Tibial artery (tissue), 4 donors: ENCODE results near the gene RABGAP1L.
"Not testable (repeated sequence)": the region's sequence is repeated elsewhere in the genome, so short reads cannot be mapped to it uniquely, and the experiment has no call there.

Source experiments
- DNase-seq, 2 donors: peaks; one replicate each; pipeline ENCODE4 v3.0.0-alpha.2; 2019
- H3K27ac ChIP-seq, 2 donors: fragments of 200-600 bp; sonication (generic) in 1 of 2; 1 replicate in 1 of 2; 2 replicates in 1 of 2; pipeline ENCODE4 v1.5.1; 2018 to 2019; ENCODE audit warnings: mild to moderate bottlenecking in 1 of 2
- H3K27me3 ChIP-seq, 2 donors: fragments of 200-600 bp; sonication (generic) in 1 of 2; one replicate each; pipeline versions ENCODE4 v1.5.1 to v1.6.0; 2016 to 2019
- H3K36me3 ChIP-seq, 3 donors: fragments of 200-600 bp; sonication (generic) in 2 of 3; one replicate each; pipeline ENCODE4 v1.5.1; 2016 to 2019; ENCODE audit warnings: mild to moderate bottlenecking in 2 of 3
- H3K4me1 ChIP-seq, 4 donors: fragments of 200-600 bp; sonication (generic) in 2 of 4; 1 replicate in 3 of 4; 2 replicates in 1 of 4; pipeline ENCODE4 v1.5.1; 2016 to 2019
- H3K4me3 ChIP-seq, 2 donors: fragments of 200-600 bp; sonication (generic) in 1 of 2; 1 replicate in 1 of 2; 2 replicates in 1 of 2; pipeline ENCODE4 v1.5.1; 2018 to 2019; ENCODE audit warnings: mild to moderate bottlenecking in 2 of 2
- H3K9me3 ChIP-seq, 3 donors: fragments of 200-600 bp; sonication (generic) in 1 of 3; one replicate each; pipeline ENCODE4 v1.5.1; 2016 to 2019
- intact Hi-C: fragments of 100-400 bp; cut with DNase I; formaldehyde crosslinking; loops from one replicate; pipeline ENCODE4 v1.15.0; 2023; ENCODE audit warnings: low total_unique reads
- TF ChIP-seq, protein P1 (sequence below), 2 experiments: fragments of 200-600 bp in 1 of 2; fragments of 450-650 bp in 1 of 2; IDR thresholded peaks; one replicate each; pipeline ENCODE4 v1.5.1; 2017 to 2019; ENCODE audit warnings: antibody characterized with exemption in 2 of 2, mild to moderate bottlenecking in 1 of 2, moderate library complexity in 1 of 2

RABGAP1L gene

GRCh38 chr1:174584071-174584470 is 424.8 kb downstream of the RABGAP1L start:
- no peak for DNase-seq
- peaks cover 0 to 20% (median 0%) of the 10 kb centered on the region in 3 donors for H3K9me3 ChIP-seq
- no peaks in the 10 kb centered on the region for H3K4me1 ChIP-seq
- no peak overlapping the region for H3K4me3 ChIP-seq
- intact Hi-C loops = no loop called here
- no peaks in the 10 kb centered on the region for H3K27me3 ChIP-seq
- TF ChIP-seq, protein P1, sequence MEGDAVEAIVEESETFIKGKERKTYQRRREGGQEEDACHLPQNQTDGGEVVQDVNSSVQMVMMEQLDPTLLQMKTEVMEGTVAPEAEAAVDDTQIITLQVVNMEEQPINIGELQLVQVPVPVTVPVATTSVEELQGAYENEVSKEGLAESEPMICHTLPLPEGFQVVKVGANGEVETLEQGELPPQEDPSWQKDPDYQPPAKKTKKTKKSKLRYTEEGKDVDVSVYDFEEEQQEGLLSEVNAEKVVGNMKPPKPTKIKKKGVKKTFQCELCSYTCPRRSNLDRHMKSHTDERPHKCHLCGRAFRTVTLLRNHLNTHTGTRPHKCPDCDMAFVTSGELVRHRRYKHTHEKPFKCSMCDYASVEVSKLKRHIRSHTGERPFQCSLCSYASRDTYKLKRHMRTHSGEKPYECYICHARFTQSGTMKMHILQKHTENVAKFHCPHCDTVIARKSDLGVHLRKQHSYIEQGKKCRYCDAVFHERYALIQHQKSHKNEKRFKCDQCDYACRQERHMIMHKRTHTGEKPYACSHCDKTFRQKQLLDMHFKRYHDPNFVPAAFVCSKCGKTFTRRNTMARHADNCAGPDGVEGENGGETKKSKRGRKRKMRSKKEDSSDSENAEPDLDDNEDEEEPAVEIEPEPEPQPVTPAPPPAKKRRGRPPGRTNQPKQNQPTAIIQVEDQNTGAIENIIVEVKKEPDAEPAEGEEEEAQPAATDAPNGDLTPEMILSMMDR (IDR thresholded peaks at IDR 0.05) = no peak
- H3K36me3 ChIP-seq = peaks cover 0 to 20% (median 0%) of the 10 kb centered on the region in 3 donors
- no peak overlapping the region for H3K27ac ChIP-seq

DNA sequence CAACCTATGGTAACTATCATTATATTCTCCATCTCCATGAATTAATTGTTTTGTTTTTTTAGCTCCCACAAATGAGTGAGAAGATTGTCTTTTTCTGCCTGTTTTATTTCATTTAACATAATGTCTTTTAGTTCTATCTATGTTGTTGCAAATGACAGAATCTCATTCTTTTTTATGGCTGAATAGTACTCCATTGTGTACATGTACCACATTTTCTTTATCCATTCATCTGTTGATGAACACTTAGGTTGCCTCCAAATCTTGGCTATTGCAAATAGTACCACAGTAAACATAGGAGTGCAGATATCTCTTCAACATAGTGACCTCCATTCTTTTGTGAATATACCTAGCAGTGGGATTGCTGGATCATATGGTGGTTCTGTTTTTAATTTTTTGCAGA is 429.3 kb downstream of the RABGAP1L start:
- DNase-seq, H3K4me3 ChIP-seq, H3K27me3 ChIP-seq, H3K4me1 ChIP-seq, intact Hi-C loops, H3K27ac ChIP-seq: not testable (repeated sequence)
- Histone ChIP-seq H3K36me3 (peaks cover 0 to 20% (median 0%) of the 10 kb centered on the region in 3 donors), H3K9me3 (peaks cover 0 to 23% (median 0%) of the 10 kb centered on the region in 3 donors)

DNA sequence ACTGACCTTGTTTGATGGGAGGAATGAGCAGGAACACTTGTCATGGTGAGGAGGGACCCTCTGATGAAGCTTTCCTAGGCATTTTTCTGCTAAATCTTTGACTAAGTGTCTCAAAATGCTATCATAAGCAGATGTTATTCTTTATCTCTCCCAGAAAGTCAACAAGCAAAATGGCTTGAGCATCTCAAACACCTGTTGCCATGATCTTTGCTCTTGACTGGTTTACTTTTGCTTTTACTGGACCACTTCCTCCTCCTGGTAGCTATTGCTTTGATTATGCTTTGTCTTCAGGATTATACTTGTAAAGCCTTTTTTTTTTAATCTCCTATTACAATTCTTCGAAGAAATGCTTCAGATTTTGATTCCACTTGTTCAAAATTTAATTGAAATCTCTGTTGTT is 445.9 kb downstream of the RABGAP1L start:
- H3K36me3 ChIP-seq = peaks cover 0 to 12% (median 9%) of the 10 kb centered on the region in 3 donors
- no peak for DNase-seq
- H3K27ac ChIP-seq = no peak overlapping the region
- peaks cover 0 to 6% (median 4%) of the 10 kb centered on the region in 3 donors for H3K9me3 ChIP-seq
- no peak overlapping the region for H3K4me3 ChIP-seq
- TF ChIP-seq, protein P1 (IDR thresholded peaks at IDR 0.05) = no peak
- intact Hi-C loops = no loop called here
- no peaks in the 10 kb centered on the region for H3K27me3 ChIP-seq
- no peaks in the 10 kb centered on the region for H3K4me1 ChIP-seq

DNA sequence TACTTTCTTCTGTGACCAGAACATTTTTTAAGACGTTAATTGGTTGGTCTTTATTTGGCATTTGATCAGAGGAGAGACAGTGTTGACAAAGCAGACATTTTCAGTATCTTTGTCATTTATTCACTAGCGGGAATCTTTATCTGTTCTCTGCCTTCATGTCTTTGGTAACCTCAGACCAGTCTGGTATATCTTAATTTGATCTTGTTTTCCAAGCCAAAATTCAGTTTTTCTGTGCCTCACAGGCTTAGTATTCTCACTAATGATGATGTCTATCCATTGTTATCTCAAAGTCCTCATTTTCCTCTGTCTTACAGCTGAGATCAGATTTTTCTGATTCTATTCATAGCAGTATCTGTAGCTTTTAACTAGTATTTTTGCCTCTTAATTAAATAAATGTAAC is 447.2 kb downstream of the RABGAP1L start:
- no peak overlapping the region for H3K4me3 ChIP-seq

GRCh38 chr1:174617905-174618304 is 458.6 kb downstream of the RABGAP1L start:
- H3K27ac ChIP-seq, H3K9me3 ChIP-seq, H3K36me3 ChIP-seq, H3K27me3 ChIP-seq, intact Hi-C loops, H3K4me1 ChIP-seq, DNase-seq, H3K4me3 ChIP-seq: not testable (repeated sequence)

More for the DNA sequence above, 447.2 kb downstream of the RABGAP1L start:
- DNase-seq = no peak
- Histone ChIP-seq H3K27me3 (no peaks in the 10 kb centered on the region), H3K27ac (no peak overlapping the region), H3K36me3 (peaks cover 0 to 12% (median 9%) of the 10 kb centered on the region in 3 donors), H3K9me3 (peaks cover 0 to 6% (median 4%) of the 10 kb centered on the region in 3 donors), H3K4me1 (no peaks in the 10 kb centered on the region)
- intact Hi-C loops = no loop called here
- TF ChIP-seq, protein P1 (IDR thresholded peaks at IDR 0.05) = no peak

DNA sequence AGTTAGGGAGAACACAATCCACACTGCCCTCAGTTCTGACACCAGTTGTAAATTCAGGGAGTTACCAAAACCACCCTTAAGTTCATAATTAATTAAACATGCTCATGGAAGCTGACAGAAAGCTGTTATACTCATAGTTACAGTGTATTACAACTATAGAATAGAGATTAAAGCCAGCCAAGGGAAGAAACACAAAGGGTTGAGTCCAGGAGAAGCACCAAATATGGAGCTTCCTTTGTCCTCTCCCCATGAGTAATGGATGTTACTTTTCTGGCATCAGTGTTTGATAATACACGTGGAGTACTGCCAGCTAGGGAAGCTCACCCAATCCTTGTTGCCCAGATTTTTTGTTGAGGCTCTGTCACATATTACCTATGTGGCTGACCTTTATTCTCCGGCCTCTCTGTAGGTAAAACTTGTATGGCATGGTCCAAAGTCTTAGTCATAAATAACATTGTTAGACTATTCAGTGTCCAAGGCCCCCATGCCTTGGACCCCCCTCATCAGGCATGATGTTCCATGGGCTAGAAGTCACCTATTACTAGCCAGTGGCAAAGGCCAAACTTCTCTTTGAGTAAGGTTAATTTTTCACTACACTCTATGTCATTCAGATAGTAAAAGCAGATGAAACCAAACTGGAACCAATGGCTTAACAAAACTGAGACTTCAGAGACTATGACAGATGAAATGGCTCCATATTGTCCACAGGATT is 464.2 kb downstream of the RABGAP1L start:
- TF ChIP-seq, protein P1 (IDR thresholded peaks at IDR 0.05) = no peak
- DNase-seq = no peak
- H3K27ac ChIP-seq = no peak overlapping the region
- H3K36me3 ChIP-seq = no peaks in the 10 kb centered on the region
- no peak overlapping the region for H3K4me3 ChIP-seq
- H3K27me3 ChIP-seq = no peaks in the 10 kb centered on the region
- no peaks in the 10 kb centered on the region for H3K4me1 ChIP-seq
- intact Hi-C loops = no loop called here
- H3K9me3 ChIP-seq = no peaks in the 10 kb centered on the region
